CMK (cell line): ENCODE results near the gene PITX2.

Source experiments
- DNase-seq: peaks from one replicate; pipeline ENCODE4 v3.0.0-alpha.2; 2010; ENCODE audit warnings: low read depth

Gene PITX2

GRCh38 chr4:110623718-110624397 lies 981 bp upstream of the PITX2 start:
- no peak for DNase-seq

GRCh38 chr4:110621839-110622751 lies 782 bp downstream of the PITX2 start:
- no peak for DNase-seq

- no peak for DNase-seq
Measured at GRCh38 chr4:110621328-110621812, 1.5 kb downstream of the PITX2 start.

- DNase-seq: no peak
Measured at GRCh38 chr4:110620691-110621327, 2.1 kb downstream of the PITX2 start.

- no peak for DNase-seq
Measured at GRCh38 chr4:110620322-110620690, 2.6 kb downstream of the PITX2 start.

- no peak for DNase-seq
Measured at GRCh38 chr4:110619463-110620247, 3.2 kb downstream of the PITX2 start.

GRCh38 chr4:110618581-110619462 lies 4.1 kb downstream of the PITX2 start:
- no peak for DNase-seq

- no peak for DNase-seq
Measured at GRCh38 chr4:110617646-110618580, 5.0 kb downstream of the PITX2 start.

- DNase-seq: no peak
Measured at GRCh38 chr4:110617075-110617640, 5.7 kb downstream of the PITX2 start.

GRCh38 chr4:110616238-110617074 lies 6.4 kb downstream of the PITX2 start:
- no peak for DNase-seq

- no peak for DNase-seq
Measured at GRCh38 chr4:110615353-110616237, 7.3 kb downstream of the PITX2 start.

- DNase-seq: no peak
Measured at GRCh38 chr4:110614976-110615352, 7.9 kb downstream of the PITX2 start.

GRCh38 chr4:110614173-110614963 lies 8.5 kb downstream of the PITX2 start:
- DNase-seq: no peak

GRCh38 chr4:110613745-110614144 lies 9.1 kb downstream of the PITX2 start:
- DNase-seq: no peak

GRCh38 chr4:110612631-110613269 lies 10.1 kb downstream of the PITX2 start:
- DNase-seq: no peak

GRCh38 chr4:110611968-110612447 lies 10.9 kb downstream of the PITX2 start:
- no peak for DNase-seq
